OCI-LY7 (cell line): ENCODE results near the gene PAX4. TPM values are rescaled to one million over a fixed set of nuclear protein-coding genes. Genes with fewer than 3 reads are reported as not detected.

ENCODE experiments used
- BruUV-seq: library from RNA; stranded (reverse); fragments of 400-500 nt; replicated peaks from 2 replicates; lab custom pipeline; 2021; lab: Mats Ljungman, UMichigan
- CTCF ChIA-PET: fragments of 300-600 bp; sonication (Branson Sonifier 250); formaldehyde crosslinking; loops from one replicate; lab custom pipeline; 2022; ENCODE audit warnings: antibody characterized with exemption; ENCODE audit not compliant: unreplicated experiment; lab: Charles Lee
- POLR2A ChIA-PET: fragments of 300-600 bp; sonication (Branson Sonifier 250); formaldehyde crosslinking; loops from one replicate; lab custom pipeline; 2022; ENCODE audit warnings: antibody characterized with exemption; lab: Charles Lee
- DNase-seq: peaks from one replicate; pipeline ENCODE4 v3.0.0-alpha.2; 2015; ENCODE audit warnings: low spot score
- H2AFZ ChIP-seq: fragments of 200-600 bp; sonication (generic), shearing (Covaris generic); 2 replicates; pipeline ENCODE4 v1.6.1; 2014; ENCODE audit warnings: mild to moderate bottlenecking, antibody characterized with exemption, low read length, moderate library complexity
- H3K27ac ChIP-seq: fragments of 200-600 bp; sonication (generic); 2 replicates; pipeline ENCODE4 v1.5.1; 2014; ENCODE audit warnings: mixed run types, low read depth, mild to moderate bottlenecking, moderate library complexity, low read length, inconsistent platforms; ENCODE audit not compliant: poor library complexity, severe bottlenecking
- H3K36me3 ChIP-seq: fragments of 200-600 bp; sonication (generic); 2 replicates; pipeline ENCODE4 v1.6.1; 2014; ENCODE audit warnings: mild to moderate bottlenecking, antibody characterized with exemption, low read length, moderate library complexity, mixed read lengths; ENCODE audit not compliant: insufficient read depth
- H3K4me1 ChIP-seq: fragments of 200-600 bp; sonication (generic); 2 replicates; pipeline ENCODE4 v1.5.1; 2014; ENCODE audit warnings: mild to moderate bottlenecking, low read length; ENCODE audit not compliant: insufficient read depth, poor library complexity, severe bottlenecking
- H3K4me2 ChIP-seq: fragments of 200-600 bp; sonication (generic); 2 replicates; pipeline ENCODE4 v1.6.1; 2014; ENCODE audit warnings: mild to moderate bottlenecking, low read length
- H3K4me3 ChIP-seq: fragments of 200-600 bp; sonication (generic); 2 replicates; pipeline ENCODE4 v1.5.1; 2014; ENCODE audit warnings: mild to moderate bottlenecking, low read depth, low read length; ENCODE audit not compliant: poor library complexity, severe bottlenecking
- H3K79me2 ChIP-seq: fragments of 200-600 bp; sonication (generic); 2 replicates; pipeline ENCODE4 v1.6.1; 2016; ENCODE audit warnings: low read depth, mild to moderate bottlenecking, low read length, moderate library complexity, mixed read lengths; ENCODE audit not compliant: insufficient read depth
- H3K9me2 ChIP-seq: fragments of 200-600 bp; sonication (generic); 2 replicates; pipeline ENCODE4 v1.6.1; 2016; ENCODE audit warnings: mild to moderate bottlenecking, low read length, mixed read lengths; ENCODE audit not compliant: insufficient read depth
- H3K9me3 ChIP-seq: fragments of 200-600 bp; sonication (generic); 2 replicates; pipeline ENCODE4 v1.6.1; 2014; ENCODE audit warnings: mild to moderate bottlenecking, mixed run types, low read length, mixed read lengths
- H4K20me1 ChIP-seq: fragments of 200-600 bp; sonication (generic); 2 replicates; pipeline ENCODE4 v1.6.1; 2014; ENCODE audit warnings: mild to moderate bottlenecking, antibody characterized with exemption, low read length, moderate library complexity, mixed read lengths; ENCODE audit not compliant: insufficient read depth
- CTCF ChIP-seq: fragments of 200-600 bp; sonication (generic); conservative IDR thresholded peaks from 2 replicates; pipeline ENCODE4 v1.5.1; 2014; ENCODE audit warnings: mild to moderate bottlenecking, antibody characterized with exemption, low read length, moderate library complexity, mixed read lengths
- EZH2phosphoT487 ChIP-seq: fragments of 200-600 bp; sonication (generic); IDR thresholded peaks from 2 replicates; pipeline ENCODE4 v1.6.1; 2018; ENCODE audit warnings: low read depth, borderline replicate concordance, mild to moderate bottlenecking, mixed run types, antibody characterized with exemption, low read length, moderate library complexity, mixed read lengths
- intact Hi-C: fragments of 100-400 bp; cut with micrococcal nuclease; formaldehyde crosslinking; loops from one replicate; pipeline ENCODE4 v1.10.0; 2022; ENCODE audit not compliant: unreplicated experiment
- total RNA-seq, 2 experiments: library from RNA; depleted of rRNA in 1 of 2; stranded (reverse); fragments of >200 nt in 1 of 2; shearing (Covaris generic) in 1 of 2; gene quantifications; 2 replicates each; pipeline ENCODE4 v1.2.3, GENCODE V29; 2014 to 2022

The PAX4 gene
- total RNA-seq, 2 experiments from 2014 or later = not detected

DNA sequence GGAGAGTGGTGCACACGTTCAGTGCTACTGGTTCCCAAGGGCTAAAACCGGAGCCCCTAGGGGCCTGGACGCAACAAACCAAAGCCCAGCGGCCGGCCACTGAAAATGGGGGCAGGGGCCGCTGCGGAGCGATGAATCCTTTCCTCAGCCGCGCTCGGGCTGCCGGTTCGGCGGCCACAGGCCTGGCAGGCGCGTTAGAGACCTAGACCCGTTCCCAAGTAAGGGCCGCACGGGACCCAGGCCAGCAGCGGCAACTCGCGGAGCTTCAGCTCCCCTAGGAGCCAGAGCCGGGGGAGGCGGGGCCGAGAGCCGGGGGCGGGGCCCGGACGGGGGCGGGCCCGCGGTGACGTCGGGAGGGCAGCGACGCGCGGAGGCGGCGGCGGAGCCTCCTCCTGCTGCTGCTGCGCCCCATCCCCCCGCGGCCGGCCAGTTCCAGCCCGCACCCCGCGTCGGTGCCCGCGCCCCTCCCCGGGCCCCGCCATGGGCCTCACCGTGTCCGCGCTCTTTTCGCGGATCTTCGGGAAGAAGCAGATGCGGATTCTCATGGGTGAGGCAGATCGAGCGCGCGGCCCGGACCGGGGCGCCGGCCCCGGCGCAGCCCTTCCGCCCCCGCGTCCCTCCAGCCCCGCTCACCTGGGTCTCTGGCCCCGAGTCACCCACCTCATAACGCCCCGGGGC lies 29.8 kb downstream of the PAX4 start, which contains the start of gene ARF5:
Gene ARF5 (plus strand): TSS at position 393 of the 678 bp plus-strand sequence. CDS start 88 bp downstream, at position 481.
- BruUV-seq = no TSS peak
- Histone ChIP-seq H3K9me2 (no peaks in the 10 kb centered on the region), H3K4me2 (peak within 1 kb of the TSS; percentile 90), H3K4me1 (peaks cover 34% of the 10 kb centered on the region), H4K20me1 (peaks cover 22% of the 10 kb centered on the region; the same call in 1 of the 2 replicates), H3K9me3 (no peaks in the 10 kb centered on the region), H2AFZ (peak within 1 kb of the TSS; percentile 86), H3K27ac (peak within 1 kb of the TSS; percentile 28), H3K36me3 (peaks cover 26% of the 10 kb centered on the region), H3K79me2 (peaks cover 34% of the 10 kb centered on the region; the same call in 1 of the 2 replicates), H3K4me3 (peak within 1 kb of the TSS; percentile 94)
- TF ChIP-seq CTCF (no peak), EZH2phosphoT487 (no peak)
- intact Hi-C loops = loop anchor here (5.0 kb wide), 2 partner anchors 64 to 196 kb away; partner anchors contain the start of genes SND1 and ZNF800
- ChIA-PET CTCF (interaction anchor here (0.6 kb wide), 1 partner anchor 269 kb away, joined by 5 read pairs; no protein-coding TSS in a partner anchor), POLR2A (interaction anchor here (0.6 to 1.0 kb wide), 2 partner anchors 62 to 117 kb away, joined by 3 to 5 read pairs; no protein-coding TSS in a partner anchor)
- peak; percentile 86 for DNase-seq

DNA sequence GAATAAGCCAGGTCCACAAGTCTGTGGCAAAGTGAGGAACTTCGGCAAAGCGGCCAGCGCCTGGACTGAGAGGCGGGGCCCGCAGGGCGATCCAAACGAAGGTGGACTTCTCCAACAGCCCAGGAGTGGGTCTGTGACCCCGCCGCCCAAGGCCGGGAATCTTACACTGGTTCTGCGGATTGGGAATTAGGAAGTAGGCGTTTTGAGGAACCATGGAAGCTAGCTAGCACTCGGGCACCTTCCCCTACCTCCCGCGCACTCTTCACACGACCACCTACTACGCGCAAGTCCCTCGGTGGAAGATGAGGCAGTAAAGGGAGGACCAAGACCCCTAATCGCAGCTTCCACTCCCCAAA lies 30.3 kb downstream of the PAX4 start:
- peak overlapping the region; percentile 90 for H3K4me2 ChIP-seq
- H3K27ac ChIP-seq = no peak overlapping the region

More for the DNA sequence above, 30.3 kb downstream of the PAX4 start:
- no TSS peak for BruUV-seq
- peak overlapping the region; percentile 94 for H3K4me3 ChIP-seq
- H3K9me3 ChIP-seq = no peaks in the 10 kb centered on the region
- intact Hi-C loops = loop anchor here (5.0 kb wide), 2 partner anchors 65 to 195 kb away; partner anchors contain the start of genes SND1 and ZNF800
- H3K4me1 ChIP-seq = peaks cover 35% of the 10 kb centered on the region
- TF ChIP-seq CTCF (no peak), EZH2phosphoT487 (no peak)
- H3K79me2 ChIP-seq = peaks cover 34% of the 10 kb centered on the region; the same call in 1 of the 2 replicates
- H3K36me3 ChIP-seq = peaks cover 31% of the 10 kb centered on the region
- DNase-seq = no peak
- CTCF ChIA-PET = interaction anchor here (0.6 kb wide), 1 partner anchor 268 kb away, joined by 5 read pairs; no protein-coding TSS in a partner anchor
- POLR2A ChIA-PET = no interaction called here
- H2AFZ ChIP-seq = peak overlapping the region; percentile 86
- peaks cover 22% of the 10 kb centered on the region; the same call in 1 of the 2 replicates for H4K20me1 ChIP-seq
- no peaks in the 10 kb centered on the region for H3K9me2 ChIP-seq
